MM.1S (cell line): ENCODE measurements around the gene PEX14.

Experiments
- CTCF ChIP-seq: fragments of 300-600 bp; sonication (generic); IDR thresholded peaks from 2 replicates; pipeline ENCODE4 v1.5.1; 2016; ENCODE audit warnings: antibody characterized with exemption, low read length, mixed read lengths
- EZH2 ChIP-seq: fragments of 300-600 bp; sonication (generic); optimal IDR thresholded peaks from 2 replicates; pipeline ENCODE3; 2017; ENCODE audit warnings: low read depth, mild to moderate bottlenecking, antibody characterized with exemption, low read length, mixed read lengths
- EZH2phosphoT487 ChIP-seq: fragments of 300-600 bp; sonication (generic); IDR thresholded peaks from 2 replicates; pipeline ENCODE4 v1.6.1; 2018; ENCODE audit warnings: antibody characterized with exemption, low read length

GRCh38 chr1:10438677-10439163 lies 36.0 kb upstream of the PEX14 start:
- TF ChIP-seq CTCF (no peak), EZH2phosphoT487 (no peak), EZH2 (no peak)
